H1 (cell line): ENCODE measurements around the gene GPSM3. TPM values are rescaled to one million over a fixed set of nuclear protein-coding genes. Genes with fewer than 3 reads are reported as not detected.

Source experiments
- CTCF ChIA-PET: fragments of 300-600 bp; sonication (Branson Sonifier 250); formaldehyde crosslinking; loops from one replicate; lab custom pipeline; 2021; ENCODE audit not compliant: partially characterized antibody; lab: Charles Lee
- POLR2A ChIA-PET: fragments of 300-600 bp; sonication (Branson Sonifier 250); formaldehyde crosslinking; loops from one replicate; lab custom pipeline; 2021; ENCODE audit warnings: inconsistent platforms; ENCODE audit not compliant: partially characterized antibody; lab: Charles Lee
- DNase-seq, 2 experiments: peaks; one replicate each; pipeline versions ENCODE4 v3.0.0 to v3.0.0-alpha.2; 2010 to 2022; ENCODE audit warnings: low spot score in 2 of 2, low read depth in 1 of 2, mixed read lengths in 1 of 2
- FAIRE-seq: peaks from 2 replicates; lab custom pipeline; 2011; peaks lifted over from hg19 to GRCh38; lab: Jason Lieb, UNC
- H2AFZ ChIP-seq: 2 replicates; pipeline ENCODE4 v1.8.1; 2012; ENCODE audit warnings: low read length, inconsistent platforms
- H2AK5ac ChIP-seq: 2 replicates; pipeline ENCODE4 v1.6.1; 2013; ENCODE audit warnings: low read depth, low read length
- H2BK120ac ChIP-seq: replicated peaks from 2 replicates; pipeline ENCODE3; 2013; ENCODE audit warnings: low read depth, low read length, inconsistent platforms
- H2BK12ac ChIP-seq: 2 replicates; pipeline ENCODE4 v1.6.1; 2013; ENCODE audit warnings: low read depth, low read length
- H2BK15ac ChIP-seq: 2 replicates; pipeline ENCODE4 v1.6.1; 2013; ENCODE audit warnings: low read length
- H2BK20ac ChIP-seq: 2 replicates; pipeline ENCODE4 v1.6.1; 2013; ENCODE audit warnings: low read length
- H2BK5ac ChIP-seq: 2 replicates; pipeline ENCODE4 v1.6.1; 2013; ENCODE audit warnings: low read depth, low read length
- H3K14ac ChIP-seq: 2 replicates; pipeline ENCODE4 v1.6.1; 2013; ENCODE audit warnings: inconsistent platforms; ENCODE audit not compliant: insufficient read length
- H3K18ac ChIP-seq: 2 replicates; pipeline ENCODE4 v1.6.1; 2013; ENCODE audit warnings: low read length; ENCODE audit errors: extremely low read depth
- H3K23ac ChIP-seq: 2 replicates; pipeline ENCODE4 v1.6.1; 2013; ENCODE audit warnings: inconsistent platforms; ENCODE audit not compliant: insufficient read length
- H3K23me2 ChIP-seq: 2 replicates; pipeline ENCODE4 v1.6.1; 2013; ENCODE audit warnings: low read depth, low read length
- H3K27ac ChIP-seq: 2 replicates; pipeline ENCODE4 v1.6.1; 2011; ENCODE audit warnings: low read depth, low read length, inconsistent platforms
- H3K27me3 ChIP-seq, 4 experiments: replicated peaks in 1 of 4; 1 replicate in 1 of 4; 2 replicates in 3 of 4; pipeline versions ENCODE4 v1.6.1 to v1.8.1; 2011 to 2013; ENCODE audit warnings: low read length in 3 of 4, mild to moderate bottlenecking in 3 of 4, inconsistent platforms in 2 of 4, mixed read lengths in 2 of 4, moderate library complexity in 1 of 4; ENCODE audit not compliant: control insufficient read depth in 3 of 4, insufficient read depth in 3 of 4; ENCODE audit errors: extremely low read depth in 1 of 4
- H3K36me3 ChIP-seq, 4 experiments: 2 replicates each; pipeline versions ENCODE4 v1.6.1 to v1.8.1; 2011 to 2013; ENCODE audit warnings: mild to moderate bottlenecking in 4 of 4, low read length in 3 of 4, moderate library complexity in 2 of 4, control low read depth in 1 of 4, inconsistent platforms in 1 of 4; ENCODE audit not compliant: insufficient read depth in 4 of 4, control insufficient read depth in 2 of 4
- H3K4ac ChIP-seq: replicated peaks from 2 replicates; pipeline ENCODE3; 2013; ENCODE audit warnings: low read length, low read depth, mixed read lengths, inconsistent platforms; ENCODE audit not compliant: insufficient read length
- H3K4me1 ChIP-seq, 4 experiments: replicated peaks in 1 of 4; 1 replicate in 1 of 4; 2 replicates in 3 of 4; pipeline versions ENCODE4 v1.6.1 to v1.8.1; 2011 to 2013; ENCODE audit warnings: low read length in 3 of 4, inconsistent platforms in 2 of 4, mixed read lengths in 1 of 4; ENCODE audit not compliant: insufficient read depth in 4 of 4, control insufficient read depth in 3 of 4
- H3K4me2 ChIP-seq, 2 experiments: 2 replicates each; pipeline versions ENCODE4 v1.6.1 to v1.8.1; 2011 to 2013; ENCODE audit warnings: low read depth in 2 of 2, low read length in 2 of 2, control low read depth in 1 of 2, inconsistent platforms in 1 of 2, mild to moderate bottlenecking in 1 of 2; ENCODE audit not compliant: insufficient read depth in 1 of 2
- H3K4me3 ChIP-seq, 4 experiments: fragments of 200-600, 300-600 bp in 1 of 4; sonication (generic), shearing (Covaris generic), sonication (Bioruptor Twin) in 1 of 4; 2 replicates each; pipeline versions ENCODE4 v1.5.1 to v1.8.1; 2011 to 2016; ENCODE audit warnings: low read length in 4 of 4, low read depth in 3 of 4, control low read depth in 2 of 4, inconsistent platforms in 2 of 4, mild to moderate bottlenecking in 2 of 4, mixed read lengths in 1 of 4, moderate library complexity in 1 of 4; ENCODE audit not compliant: insufficient read depth in 2 of 4; ENCODE audit errors: extremely low read depth in 1 of 4
- H3K56ac ChIP-seq: replicated peaks from 2 replicates; pipeline ENCODE3; 2013; ENCODE audit warnings: low read depth, mild to moderate bottlenecking, mixed read lengths, low read length, inconsistent platforms; ENCODE audit not compliant: insufficient read length
- H3K79me1 ChIP-seq: 2 replicates; pipeline ENCODE4 v1.6.1; 2013; ENCODE audit warnings: low read depth, low read length, control low read depth
- H3K79me2 ChIP-seq, 2 experiments: 2 replicates each; pipeline versions ENCODE4 v1.6.1 to v1.8.1; 2012 to 2013; ENCODE audit warnings: low read length in 2 of 2, mild to moderate bottlenecking in 2 of 2, inconsistent platforms in 1 of 2; ENCODE audit not compliant: insufficient read depth in 2 of 2, control insufficient read depth in 1 of 2
- H3K9ac ChIP-seq, 4 experiments: replicated peaks in 1 of 4; 1 replicate in 1 of 4; 2 replicates in 3 of 4; pipeline versions ENCODE4 v1.6.1 to v1.8.1; 2011 to 2013; ENCODE audit warnings: low read depth in 3 of 4, low read length in 3 of 4, control low read depth in 2 of 4, mild to moderate bottlenecking in 2 of 4, moderate library complexity in 2 of 4, inconsistent platforms in 1 of 4; ENCODE audit errors: extremely low read depth in 1 of 4
- H3K9me3 ChIP-seq, 2 experiments: 2 replicates each; pipeline versions ENCODE4 v1.6.1 to v1.8.1; 2012 to 2013; ENCODE audit warnings: mild to moderate bottlenecking in 2 of 2, moderate library complexity in 2 of 2, control low read depth in 1 of 2, inconsistent platforms in 1 of 2, low read depth in 1 of 2, low read length in 1 of 2, mixed read lengths in 1 of 2; ENCODE audit not compliant: insufficient read depth in 2 of 2
- H4K20me1 ChIP-seq, 2 experiments: replicated peaks in 1 of 2; 2 replicates each; pipeline versions ENCODE3 to v1.8.1; 2011 to 2013; ENCODE audit warnings: inconsistent platforms in 2 of 2, low read length in 2 of 2, mild to moderate bottlenecking in 1 of 2; ENCODE audit not compliant: insufficient read depth in 2 of 2, control insufficient read depth in 1 of 2
- H4K5ac ChIP-seq: 2 replicates; pipeline ENCODE4 v1.6.1; 2013; ENCODE audit warnings: low read length, low read depth, mixed read lengths, inconsistent platforms; ENCODE audit not compliant: insufficient read length
- H4K8ac ChIP-seq: 2 replicates; pipeline ENCODE4 v1.8.0; 2013; ENCODE audit warnings: mild to moderate bottlenecking, moderate library complexity, low read length, inconsistent platforms; ENCODE audit not compliant: insufficient read depth; ENCODE audit errors: extremely low read depth
- H4K91ac ChIP-seq: replicated peaks from 2 replicates; pipeline ENCODE3; 2013; ENCODE audit warnings: low read length, mixed read lengths, inconsistent platforms; ENCODE audit not compliant: insufficient read length
- ASH2L ChIP-seq: fragments of 200-600, 300-600 bp; sonication (generic); IDR thresholded peaks from one replicate; pipeline ENCODE4 v1.7.1; 2017; ENCODE audit warnings: low read length
- CHD2 ChIP-seq: IDR thresholded peaks from 2 replicates; pipeline ENCODE4 v1.6.1; 2012; ENCODE audit warnings: low read length, improper control_type of control experiment
- CREB1 ChIP-seq: IDR thresholded peaks from 2 replicates; pipeline ENCODE4 v1.6.1; 2012; ENCODE audit warnings: inconsistent platforms
- EZH2 ChIP-seq: fragments of 200-600 bp; sonication (generic); IDR thresholded peaks from 2 replicates; pipeline ENCODE4 v1.7.1; 2012; ENCODE audit warnings: low read depth, mild to moderate bottlenecking, moderate library complexity, low read length, inconsistent platforms; ENCODE audit not compliant: severe bottlenecking
- GABPA ChIP-seq: IDR thresholded peaks from 2 replicates; pipeline ENCODE4 v1.6.1; 2011; ENCODE audit warnings: mild to moderate bottlenecking, low read length, moderate library complexity, borderline replicate concordance; ENCODE audit not compliant: insufficient read depth
- KDM5A ChIP-seq: fragments of 200-600 bp; IDR thresholded peaks from 2 replicates; pipeline ENCODE4 v1.7.1; 2012; ENCODE audit warnings: mild to moderate bottlenecking, low read length, inconsistent platforms, mixed read lengths
- RXRA ChIP-seq: IDR thresholded peaks from 2 replicates; pipeline ENCODE4 v1.6.1; 2011; ENCODE audit warnings: low read depth, mild to moderate bottlenecking, low read length, moderate library complexity; ENCODE audit not compliant: insufficient read depth
- WGBS, 2 experiments: shearing (Covaris generic) in 1 of 2; methylation state at CpG; one replicate each; pipeline versions ENCODE4 v1.1.6 to v1.1.7; 2013 to 2015; ENCODE audit warnings: low lambda C conversion rate in 2 of 2, mixed read lengths in 2 of 2, inconsistent platforms in 1 of 2, low coverage in 1 of 2, missing lambda C conversion rate in 1 of 2; ENCODE audit not compliant: insufficient replicate concordance in 2 of 2, insufficient coverage in 1 of 2, insufficient read length in 1 of 2; ENCODE audit errors: extremely low coverage in 1 of 2, missing lambda C conversion rate in 1 of 2; 5-methylcytosine and 5-hydroxymethylcytosine counted together
- polyA plus RNA-seq, 7 experiments: library from polyadenylated mRNA; depleted of rRNA in 3 of 7; stranded (reverse) in 5 of 7; unstranded in 2 of 7; fragments of >200 nt in 5 of 7; fragments of 200-250 nt in 2 of 7; gene quantifications; 1 replicate in 5 of 7; 2 replicates in 1 of 7; 4 replicates in 1 of 7; pipeline versions ENCODE4 v1.2.1 to v1.2.3, GENCODE V29; 2011 to 2013; ENCODE audit warnings: missing spikeins in 2 of 7, mixed read lengths in 2 of 7
- total RNA-seq: library from RNA; stranded (reverse); fragmentation: NEBNext Ultra II Directional; extraction: Animal tissue kit (Norgen Biotek cat#: 25700); gene quantifications from 2 replicates; pipeline ENCODE4 v1.2.1, GENCODE V29; 2021
- TF ChIP-seq, protein P1 (sequence below): IDR thresholded peaks from 2 replicates; pipeline ENCODE4 v1.6.1; 2012; ENCODE audit warnings: inconsistent platforms
- TF ChIP-seq, protein P2 (sequence below): IDR thresholded peaks from 2 replicates; pipeline ENCODE4 v1.6.1; 2012; ENCODE audit warnings: inconsistent platforms

GPSM3 gene
- total and polyA plus RNA-seq, 2 of the 8 experiments (the other 6 are each of a cell fraction or from before 2014, with no cell fraction given): 6.6 to 9.8 TPM

DNA sequence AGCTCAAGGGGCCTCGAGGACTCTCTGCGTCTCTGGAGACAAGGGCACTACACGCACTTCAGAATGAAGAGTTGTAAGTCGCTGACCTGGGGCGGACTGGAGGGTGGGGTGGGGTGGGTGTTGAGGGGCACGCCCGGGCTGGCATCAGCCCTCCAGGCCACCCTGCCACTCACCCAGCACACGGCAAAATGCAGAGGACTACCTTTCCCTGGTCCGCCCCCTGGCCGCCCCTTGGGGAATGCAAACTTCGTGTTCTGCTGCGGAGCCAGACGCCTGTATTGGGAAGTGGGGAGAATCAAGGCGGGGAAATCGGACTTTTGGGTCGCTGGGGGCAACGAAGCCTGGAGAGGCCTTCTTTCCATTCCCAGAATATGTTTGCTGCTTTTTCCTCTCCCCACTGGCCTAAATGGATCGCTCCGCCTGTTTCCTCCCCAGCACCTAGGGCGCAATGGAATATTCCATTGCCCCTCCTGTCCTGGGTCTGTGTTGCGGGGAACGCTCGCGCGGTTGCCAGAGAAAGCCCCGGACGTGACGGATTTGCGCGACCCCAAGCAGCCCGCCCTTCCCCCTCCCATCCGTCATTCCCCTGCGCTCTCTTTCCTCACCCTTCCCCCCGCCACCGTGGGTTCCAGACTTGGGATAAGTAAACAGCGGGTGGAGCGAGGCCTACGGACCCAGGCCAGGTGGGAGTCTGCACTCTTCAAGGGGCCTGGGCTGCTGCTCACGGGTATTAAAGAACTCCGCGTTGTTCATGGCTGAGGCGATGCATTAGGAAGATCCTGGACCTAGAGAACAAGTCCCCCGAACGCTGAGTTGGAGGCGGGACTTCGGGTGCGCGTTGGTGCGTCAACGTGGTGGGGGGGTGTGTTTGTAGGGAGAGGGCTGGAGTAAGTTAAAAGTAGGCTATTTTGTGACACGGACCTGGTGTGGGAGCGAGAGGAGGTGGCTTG lies 38.6 kb downstream of the GPSM3 start, which contains the start of gene PPT2:
Gene PPT2, plus strand, starts transcription at position 578 of the 950 bp plus-strand sequence. CDS start 454 bp downstream, outside the sequence.
- 2% methylated on average over 38 of the region's 52 CpGs; no CpG with 5 or more reads in 1 of the 2 experiments for WGBS, 2 experiments
- peaks cover 25% of the 10 kb centered on the region for H3K23me2 ChIP-seq
- 0 out of 2 replicates have a peak within 1 kb of the TSS, but pooled peaks have one; percentile 43 for H2AK5ac ChIP-seq
- peaks cover 4 to 14% (median 10%) of the 10 kb centered on the region in 4 experiments; a peak in 6 of 8 replicates for H3K36me3 ChIP-seq
- no peak within 1 kb of the TSS for H3K14ac ChIP-seq
- peaks cover 0 to 5% of the 10 kb centered on the region in 2 experiments; a peak in 1 of 4 replicates for H3K79me2 ChIP-seq
- CTCF ChIA-PET: interaction anchor here (1.0 to 3.3 kb wide), 11 partner anchors 10 to 42 kb away, joined by 3 to 19 read pairs (median 6); partner anchors contain the start of genes ATF6B, EGFL8 and FKBPL
- 0 out of 2 replicates have a peak, but pooled peaks cover 3% of the 10 kb centered on the region for H3K79me1 ChIP-seq
- H3K18ac ChIP-seq: peak within 1 kb of the TSS; percentile 93
- FAIRE-seq (no peak), DNase-seq (peak; percentile 74 to 88)
- H3K27ac ChIP-seq: peak within 1 kb of the TSS; percentile 70
- H4K20me1 ChIP-seq: no peaks in the 10 kb centered on the region
- H2BK12ac ChIP-seq: peak within 1 kb of the TSS; percentile 71; the same call in 1 of the 2 replicates
- H3K9ac ChIP-seq: peak within 1 kb of the TSS; percentile 65 to 80 (median 73)
- H3K9me3 ChIP-seq: no peaks in the 10 kb centered on the region
- H2BK15ac ChIP-seq: 0 out of 2 replicates have a peak within 1 kb of the TSS, but pooled peaks have one; percentile 10
- H3K4me2 ChIP-seq: peak within 1 kb of the TSS; percentile 92 to 94
- H3K4me3 ChIP-seq: peak within 1 kb of the TSS; percentile 77 to 98 (median 92)
- peak within 1 kb of the TSS; percentile 87; the same call in 1 of the 2 replicates for H4K8ac ChIP-seq
- H3K4ac ChIP-seq: peak within 1 kb of the TSS; percentile 24
- H2BK5ac ChIP-seq: peak within 1 kb of the TSS; percentile 87; the same call in 1 of the 2 replicates
- H3K27me3 ChIP-seq: peaks cover 4 to 40% (median 37%) of the 10 kb centered on the region in 4 experiments
- H2AFZ ChIP-seq: peak within 1 kb of the TSS; percentile 54
- POLR2A ChIA-PET: interaction anchor here (0.8 to 4.7 kb wide), 16 partner anchors 8 to 104 kb away, joined by 3 to 30 read pairs (median 4); partner anchors contain the start of genes AGPAT1, ATF6B, EGFL8 and FKBPL
- H3K23ac ChIP-seq: no peak within 1 kb of the TSS
- no peak within 1 kb of the TSS for H3K56ac ChIP-seq
- H3K4me1 ChIP-seq: peaks cover 10 to 28% (median 16%) of the 10 kb centered on the region in 4 experiments
- H4K91ac ChIP-seq: peak within 1 kb of the TSS; percentile 58
- H4K5ac ChIP-seq: no peak within 1 kb of the TSS
- no peak within 1 kb of the TSS for H2BK20ac ChIP-seq
- peak within 1 kb of the TSS; percentile 77 for H2BK120ac ChIP-seq
- TF ChIP-seq EZH2 (no peak), ASH2L (peak; percentile 82), CHD2 (peak; percentile 84), CREB1 (peak; percentile 99), GABPA (no peak; the same call in 1 of the 2 replicates), RXRA (no peak), KDM5A (peak; percentile 78)
- TF ChIP-seq, protein P1, sequence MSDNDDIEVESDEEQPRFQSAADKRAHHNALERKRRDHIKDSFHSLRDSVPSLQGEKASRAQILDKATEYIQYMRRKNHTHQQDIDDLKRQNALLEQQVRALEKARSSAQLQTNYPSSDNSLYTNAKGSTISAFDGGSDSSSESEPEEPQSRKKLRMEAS: peak; percentile 66
- TF ChIP-seq, protein P2, sequence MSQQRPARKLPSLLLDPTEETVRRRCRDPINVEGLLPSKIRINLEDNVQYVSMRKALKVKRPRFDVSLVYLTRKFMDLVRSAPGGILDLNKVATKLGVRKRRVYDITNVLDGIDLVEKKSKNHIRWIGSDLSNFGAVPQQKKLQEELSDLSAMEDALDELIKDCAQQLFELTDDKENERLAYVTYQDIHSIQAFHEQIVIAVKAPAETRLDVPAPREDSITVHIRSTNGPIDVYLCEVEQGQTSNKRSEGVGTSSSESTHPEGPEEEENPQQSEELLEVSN: no peak
